IMR-90 (cell line): Measurements from ENCODE around the gene UBFD1. TPM values are rescaled to one million over a fixed set of nuclear protein-coding genes. Genes with fewer than 3 reads are reported as not detected.

Experiments used
- ATAC-seq: fragments of 200-7000 bp; cut with Tn5 transposase; 2 replicates; pipeline ENCODE4 v1.9.1; 2020; ENCODE audit warnings: low read depth, mild to moderate bottlenecking, moderate library complexity
- BruUV-seq: library from RNA; stranded (reverse); fragments of 400-500 nt; replicated peaks from 2 replicates; lab custom pipeline; 2021; lab: Mats Ljungman, UMichigan
- CTCF ChIA-PET: fragments of 300-600 bp; formaldehyde crosslinking; extraction: SDS; loops from one replicate; lab custom pipeline; 2021; ENCODE audit warnings: antibody characterized with exemption; lab: Yijun Ruan, JAX
- POLR2A ChIA-PET: fragments of 300-600 bp; sonication (Branson Sonifier 250); formaldehyde crosslinking; loops from one replicate; lab custom pipeline; 2022; ENCODE audit warnings: antibody characterized with exemption; ENCODE audit not compliant: unreplicated experiment; lab: Charles Lee
- DNase-seq: peaks from one replicate; pipeline ENCODE4 v3.0.0; 2013
- H2AFZ ChIP-seq: replicated peaks from 2 replicates; pipeline ENCODE3; 2013; ENCODE audit warnings: low read length, mild to moderate bottlenecking; ENCODE audit not compliant: poor library complexity
- H2AK5ac ChIP-seq: 2 replicates; pipeline ENCODE4 v1.6.1; 2013; ENCODE audit warnings: low read depth, low read length, inconsistent platforms
- H2AK9ac ChIP-seq: replicated peaks from 2 replicates; pipeline ENCODE3; 2013; ENCODE audit warnings: mild to moderate bottlenecking, low read depth, low read length, moderate library complexity; ENCODE audit not compliant: poor library complexity
- H2BK120ac ChIP-seq: 2 replicates; pipeline ENCODE4 v1.6.1; 2013; ENCODE audit warnings: low read depth, low read length, inconsistent platforms
- H2BK15ac ChIP-seq: 3 replicates; pipeline ENCODE4 v1.6.1; 2013; ENCODE audit warnings: low read depth, low read length, inconsistent platforms
- H2BK20ac ChIP-seq: 2 replicates; pipeline ENCODE4 v1.6.1; 2013; ENCODE audit warnings: low read depth, mild to moderate bottlenecking, inconsistent platforms, low read length, moderate library complexity
- H2BK5ac ChIP-seq: 2 replicates; pipeline ENCODE4 v1.6.1; 2013; ENCODE audit warnings: mild to moderate bottlenecking, low read depth, low read length, inconsistent platforms; ENCODE audit not compliant: poor library complexity, severe bottlenecking
- H3K14ac ChIP-seq: replicated peaks from 2 replicates; pipeline ENCODE4 v1.6.1; 2013; ENCODE audit warnings: low read depth, low read length, inconsistent platforms
- H3K18ac ChIP-seq: 2 replicates; pipeline ENCODE4 v1.6.1; 2013; ENCODE audit warnings: low read depth, low read length, control low read depth
- H3K23ac ChIP-seq: 2 replicates; pipeline ENCODE4 v1.6.1; 2013; ENCODE audit warnings: low read depth, low read length, inconsistent platforms
- H3K27ac ChIP-seq: 2 replicates; pipeline ENCODE4 v1.5.1; 2013; ENCODE audit warnings: mild to moderate bottlenecking, control low read depth, low read length; ENCODE audit not compliant: insufficient read depth
- H3K27me3 ChIP-seq: 2 replicates; pipeline ENCODE4 v1.6.1; 2013; ENCODE audit warnings: low read length; ENCODE audit not compliant: control insufficient read depth, insufficient read depth
- H3K36me3 ChIP-seq: 2 replicates; pipeline ENCODE4 v1.6.1; 2013; ENCODE audit warnings: low read length, mixed read lengths; ENCODE audit not compliant: control insufficient read depth, insufficient read depth
- H3K4ac ChIP-seq: 2 replicates; pipeline ENCODE4 v1.6.1; 2013; ENCODE audit warnings: low read depth, low read length, inconsistent platforms
- H3K4me1 ChIP-seq: 2 replicates; pipeline ENCODE4 v1.6.1; 2013; ENCODE audit warnings: low read length, mixed read lengths; ENCODE audit not compliant: control insufficient read depth, insufficient read depth
- H3K4me2 ChIP-seq: 2 replicates; pipeline ENCODE4 v1.6.1; 2013; ENCODE audit warnings: low read depth, mild to moderate bottlenecking, control low read depth, low read length, moderate library complexity
- H3K4me3 ChIP-seq: 2 replicates; pipeline ENCODE4 v1.5.1; 2013; ENCODE audit warnings: low read depth, mild to moderate bottlenecking, control low read depth, low read length, moderate library complexity; ENCODE audit not compliant: insufficient read depth
- H3K56ac ChIP-seq: 2 replicates; pipeline ENCODE4 v1.6.1; 2013; ENCODE audit warnings: low read length, inconsistent platforms; ENCODE audit not compliant: insufficient read depth; ENCODE audit errors: extremely low read depth
- H3K79me1 ChIP-seq, 2 experiments: 2 replicates each; pipeline ENCODE4 v1.6.1; 2013; ENCODE audit warnings: low read length in 2 of 2, inconsistent platforms in 1 of 2, low read depth in 1 of 2
- H3K9ac ChIP-seq: 2 replicates; pipeline ENCODE4 v1.6.1; 2013; ENCODE audit warnings: low read depth, low read length, control low read depth
- H3K9me1 ChIP-seq: 2 replicates; pipeline ENCODE4 v1.6.1; 2013; ENCODE audit warnings: low read length, inconsistent platforms; ENCODE audit not compliant: insufficient read depth
- H3K9me3 ChIP-seq: 2 replicates; pipeline ENCODE4 v1.6.1; 2013; ENCODE audit warnings: low read length; ENCODE audit not compliant: control insufficient read depth, insufficient read depth
- H4K20me1 ChIP-seq: 2 replicates; pipeline ENCODE4 v1.6.1; 2013; ENCODE audit warnings: low read length, inconsistent platforms; ENCODE audit not compliant: insufficient read depth
- H4K5ac ChIP-seq: 2 replicates; pipeline ENCODE4 v1.6.1; 2013; ENCODE audit warnings: mild to moderate bottlenecking, low read depth, low read length, control low read depth
- H4K8ac ChIP-seq, 2 experiments: 2 replicates each; pipeline ENCODE4 v1.6.1; 2013; ENCODE audit warnings: low read depth in 2 of 2, low read length in 2 of 2, control low read depth in 1 of 2, inconsistent platforms in 1 of 2
- H4K91ac ChIP-seq: 2 replicates; pipeline ENCODE4 v1.6.1; 2013; ENCODE audit warnings: low read depth, low read length, inconsistent platforms; ENCODE audit not compliant: insufficient read depth
- MAFK ChIP-seq: IDR thresholded peaks from 2 replicates; pipeline ENCODE4 v1.6.1; 2012; ENCODE audit warnings: low read depth, low read length, improper control_type of control experiment
- WGBS, 2 experiments: methylation state at CpG; one replicate each; pipeline versions ENCODE4 v1.1.5 to v1.1.7; 2013; ENCODE audit warnings: missing lambda C conversion rate in 2 of 2; ENCODE audit not compliant: insufficient read length in 1 of 2; ENCODE audit errors: extremely low coverage in 2 of 2; 5-methylcytosine and 5-hydroxymethylcytosine counted together
- dilution Hi-C: fragments of 300-500 bp; cut with HindIII; formaldehyde crosslinking; loops from one replicate; pipeline ENCODE4 v1.14.3; 2018; ENCODE audit warnings: low sequenced_read_pairs; ENCODE audit not compliant: unreplicated experiment
- in situ Hi-C: fragments of 300-500 bp; cut with MboI; formaldehyde crosslinking; loops from 3 replicates; pipeline ENCODE4 v1.14.3; 2019; ENCODE audit warnings: low sequenced_read_pairs, inconsistent platforms, mixed read lengths
- intact Hi-C: fragments of 100-400 bp; cut with micrococcal nuclease; formaldehyde crosslinking; loops from 2 replicates; pipeline ENCODE4 v1.10.0; 2022
- polyA plus RNA-seq, 3 experiments: library from polyadenylated mRNA; depleted of rRNA; stranded (reverse); fragments of >200 nt; gene quantifications; 2 replicates each; pipeline ENCODE4 v1.2.3, GENCODE V29; 2012; ENCODE audit warnings: low replicate concordance in 1 of 3
- total RNA-seq: library from RNA; depleted of rRNA; stranded (reverse); fragments of >200 nt; gene quantifications from 2 replicates; pipeline ENCODE4 v1.2.3, GENCODE V29; 2012

UBFD1 gene
- total and polyA plus RNA-seq, 2 of the 4 experiments (the other 2 are of a cell fraction), result 39.3 to 55.0 TPM

GRCh38 chr16:23508589-23509440, 48.7 kb upstream of the UBFD1 start:
- peaks cover 47% of the 10 kb centered on the region for H4K20me1 ChIP-seq
- intact Hi-C loops, result no loop called here

More at GRCh38 chr16:23508589-23509440, 48.7 kb upstream of the UBFD1 start:
- TF ChIP-seq MAFK, result no peak
- DNase-seq (no peak), ATAC-seq (peak; percentile 3; the same call in 1 of the 2 replicates)
- Histone ChIP-seq H2BK5ac (no peak overlapping the region), H3K4me3 (peak overlapping the region; percentile 80), H2AK5ac (no peak overlapping the region), H2BK120ac (no peak overlapping the region), H4K91ac (no peak overlapping the region), H2BK15ac (no peak overlapping the region), H3K79me1 (peaks cover 19 to 61% of the 10 kb centered on the region in 2 experiments; a peak in 3 of 4 replicates), H3K27me3 (no peaks in the 10 kb centered on the region), H2AK9ac (peak overlapping the region; percentile 63), H3K4me1 (peaks cover 15% of the 10 kb centered on the region), H3K14ac (peak overlapping the region; percentile 71), H3K23ac (peak overlapping the region; percentile 68), H3K9me3 (no peaks in the 10 kb centered on the region), H2BK20ac (no peak overlapping the region), H4K5ac (no peak overlapping the region), H3K9me1 (peaks cover 17% of the 10 kb centered on the region), H4K8ac (peak overlapping the region in 1 of 2 experiments; percentile 45; a peak in 1 of 4 replicates), H2AFZ (peak overlapping the region; percentile 81), H3K9ac (peak overlapping the region; percentile 83), H3K18ac (no peak overlapping the region), H3K4ac (peak overlapping the region; percentile 24; the same call in 1 of the 2 replicates), H3K36me3 (no peaks in the 10 kb centered on the region), H3K4me2 (peak overlapping the region; percentile 87), H3K56ac (peak overlapping the region; percentile 8; the same call in 1 of the 2 replicates), H3K27ac (no peak overlapping the region; the same call in 1 of the 2 replicates)
- POLR2A ChIA-PET, result interaction anchor here (0.6 kb wide), 1 partner anchor 1490 kb away, joined by 3 read pairs; no protein-coding TSS in a partner anchor
- WGBS, 2 experiments, result 25% methylated on average over 16 of the region's 28 CpGs; no CpG with 5 or more reads in 1 of the 2 experiments
- CTCF ChIA-PET, result no interaction called here
- in situ Hi-C loops, result no loop called here
- no TSS peak for BruUV-seq
- dilution Hi-C loops, result no loop called here
